VCaP (cell line): ENCODE results near the gene FOXD1.
"Not testable (repeated sequence)": the region's sequence is repeated elsewhere in the genome, so short reads cannot be mapped to it uniquely, and the experiment has no call there.

ENCODE experiments used
- H3K27ac ChIP-seq: fragments of 450-650 bp; 2 replicates; pipeline ENCODE4 v1.5.1; 2017
- TF ChIP-seq, protein P1 (sequence below): fragments of 450-650 bp; conservative IDR thresholded peaks from 2 replicates; pipeline ENCODE4 v1.5.1; 2017; ENCODE audit warnings: mild to moderate bottlenecking, moderate library complexity

Gene FOXD1

DNA sequence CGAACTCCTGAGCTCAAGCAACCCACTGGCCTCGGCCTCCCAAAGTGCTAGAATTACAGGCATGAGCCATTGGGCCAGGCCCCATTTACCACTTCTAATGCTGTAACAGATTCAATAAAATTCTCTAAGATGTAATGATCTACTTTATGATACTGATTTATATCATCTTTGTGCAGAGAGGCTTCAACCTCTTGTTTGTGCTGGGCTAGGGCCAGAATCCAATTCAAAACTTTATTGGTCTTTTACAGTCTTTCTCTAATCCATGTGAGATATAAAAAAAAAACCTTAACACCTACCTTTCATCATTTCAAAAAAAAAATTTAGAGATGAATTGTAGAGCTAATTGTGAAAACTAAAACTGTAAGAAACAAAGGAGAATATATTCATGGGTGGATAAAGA lies 41.5 kb upstream of the FOXD1 start:
- TF ChIP-seq, protein P1, sequence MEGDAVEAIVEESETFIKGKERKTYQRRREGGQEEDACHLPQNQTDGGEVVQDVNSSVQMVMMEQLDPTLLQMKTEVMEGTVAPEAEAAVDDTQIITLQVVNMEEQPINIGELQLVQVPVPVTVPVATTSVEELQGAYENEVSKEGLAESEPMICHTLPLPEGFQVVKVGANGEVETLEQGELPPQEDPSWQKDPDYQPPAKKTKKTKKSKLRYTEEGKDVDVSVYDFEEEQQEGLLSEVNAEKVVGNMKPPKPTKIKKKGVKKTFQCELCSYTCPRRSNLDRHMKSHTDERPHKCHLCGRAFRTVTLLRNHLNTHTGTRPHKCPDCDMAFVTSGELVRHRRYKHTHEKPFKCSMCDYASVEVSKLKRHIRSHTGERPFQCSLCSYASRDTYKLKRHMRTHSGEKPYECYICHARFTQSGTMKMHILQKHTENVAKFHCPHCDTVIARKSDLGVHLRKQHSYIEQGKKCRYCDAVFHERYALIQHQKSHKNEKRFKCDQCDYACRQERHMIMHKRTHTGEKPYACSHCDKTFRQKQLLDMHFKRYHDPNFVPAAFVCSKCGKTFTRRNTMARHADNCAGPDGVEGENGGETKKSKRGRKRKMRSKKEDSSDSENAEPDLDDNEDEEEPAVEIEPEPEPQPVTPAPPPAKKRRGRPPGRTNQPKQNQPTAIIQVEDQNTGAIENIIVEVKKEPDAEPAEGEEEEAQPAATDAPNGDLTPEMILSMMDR: no peak

DNA sequence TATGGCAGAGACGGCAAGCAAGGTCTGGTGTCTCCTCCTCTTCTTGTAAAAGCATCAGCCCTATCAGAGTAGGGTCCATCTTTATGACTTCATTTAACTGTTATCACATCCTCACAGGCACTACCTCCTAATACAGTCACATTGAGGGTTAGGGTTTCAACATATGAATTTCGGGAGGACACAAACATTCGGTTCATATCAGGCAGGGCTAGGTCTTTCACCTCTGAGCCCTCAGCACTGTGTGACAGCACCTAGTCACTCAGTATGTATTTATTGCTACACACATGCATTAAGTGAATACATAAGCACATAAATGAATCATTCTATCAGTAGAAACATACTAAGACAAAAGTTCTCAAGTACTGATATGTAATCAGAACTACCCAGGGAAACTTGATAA lies 40.2 kb upstream of the FOXD1 start:
- TF ChIP-seq, protein P1: no peak
- H3K27ac ChIP-seq: no peak overlapping the region

More for the DNA sequence above, 41.5 kb upstream of the FOXD1 start:
- H3K27ac ChIP-seq: no peak overlapping the region

DNA sequence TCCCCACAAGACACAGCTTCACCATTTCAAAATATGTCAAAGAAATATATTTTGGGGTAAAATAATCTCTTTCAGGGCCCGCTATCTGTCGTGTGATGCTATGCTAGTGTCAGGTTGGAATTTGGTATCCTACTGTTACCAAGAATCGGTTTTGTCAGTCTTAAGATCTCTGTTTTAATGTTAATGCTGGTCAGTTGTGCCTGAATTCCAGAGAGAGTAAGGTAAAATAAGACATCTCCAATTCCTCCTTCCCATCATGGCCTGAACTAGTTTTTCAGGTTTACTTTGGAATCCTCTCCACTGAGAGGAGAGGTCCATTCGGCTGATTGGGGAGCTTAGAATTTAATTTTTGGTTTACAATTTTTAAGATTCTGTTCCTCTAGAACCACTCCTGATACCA lies 39.2 kb upstream of the FOXD1 start:
- no peak overlapping the region for H3K27ac ChIP-seq
- TF ChIP-seq, protein P1: no peak

DNA sequence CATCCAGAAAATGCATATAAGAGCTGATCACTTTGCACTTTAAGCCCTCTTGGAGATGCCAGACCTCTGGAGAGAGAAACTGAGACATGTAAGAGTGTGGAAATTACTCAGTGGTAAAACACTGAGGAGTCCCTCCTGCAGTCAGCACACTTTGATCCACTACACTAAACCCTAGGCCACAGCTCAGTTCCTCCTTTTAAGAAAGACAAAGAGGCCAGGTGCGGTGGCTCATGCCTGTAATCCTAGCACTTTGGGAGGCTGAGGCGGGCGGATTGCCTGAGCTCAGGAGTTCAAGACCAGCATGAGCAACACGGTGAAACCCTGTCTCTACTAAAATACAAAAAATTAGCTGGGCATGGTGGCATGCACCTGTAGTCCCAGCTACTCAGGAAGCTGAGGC lies 38.7 kb upstream of the FOXD1 start:
- H3K27ac ChIP-seq: not testable (repeated sequence)

DNA sequence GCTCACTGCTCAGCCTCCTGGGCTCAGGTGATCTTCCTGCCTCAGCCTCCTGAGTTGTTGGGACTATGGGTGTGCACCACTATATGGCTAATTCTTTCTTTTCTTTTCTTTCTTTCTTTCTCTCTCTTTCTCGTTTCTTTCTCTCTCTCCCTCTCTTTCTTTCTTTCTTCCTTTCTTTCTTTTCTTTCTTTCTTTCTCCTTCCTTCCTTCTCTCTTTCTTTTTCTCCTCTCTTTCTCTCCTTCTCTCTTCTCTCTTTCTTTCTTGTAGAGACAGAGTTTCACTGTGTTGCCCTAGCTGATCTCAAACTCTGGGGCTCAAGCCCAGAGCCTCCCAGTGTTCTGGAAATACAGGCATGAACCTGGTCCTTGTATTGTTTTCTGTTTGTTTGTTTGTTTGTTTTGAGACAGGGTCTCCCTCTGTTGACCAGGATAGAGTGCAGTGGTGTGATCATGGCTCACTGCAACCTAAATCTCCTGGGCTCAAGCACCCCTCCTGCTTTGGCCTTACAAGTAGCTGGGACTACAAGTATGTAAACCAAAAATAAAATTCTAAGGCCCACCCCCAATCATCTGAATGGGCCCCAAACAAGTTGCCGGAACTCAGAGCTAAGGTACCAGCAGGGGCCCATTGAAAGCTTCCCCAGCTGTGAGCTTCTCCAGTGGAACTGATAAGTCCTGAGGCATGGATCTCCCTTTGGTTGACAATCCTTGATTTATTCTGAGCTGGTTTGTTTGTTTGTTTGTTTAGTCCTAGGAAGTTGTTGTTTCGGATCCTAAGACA lies 37.7 kb upstream of the FOXD1 start:
- no peak overlapping the region for H3K27ac ChIP-seq
- TF ChIP-seq, protein P1: no peak

DNA sequence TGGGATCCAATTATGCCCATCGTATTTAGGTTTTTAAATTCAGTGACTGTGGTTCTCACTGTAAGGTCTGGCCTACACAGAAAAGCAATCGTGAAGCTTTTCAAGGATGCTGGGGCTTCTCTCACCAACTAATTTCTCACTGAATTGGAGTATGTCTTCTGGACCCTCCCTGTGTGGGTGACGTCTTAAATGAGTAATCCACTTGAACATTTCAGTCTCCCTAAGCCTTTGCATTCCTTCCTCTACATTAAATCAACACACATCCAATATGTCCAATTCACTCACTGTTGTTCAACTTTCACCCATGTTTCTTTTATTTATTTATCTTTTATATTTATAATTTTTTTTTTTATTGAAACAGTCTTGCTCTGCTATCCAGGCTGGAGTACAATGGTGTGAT lies 37.1 kb upstream of the FOXD1 start:
- no peak overlapping the region for H3K27ac ChIP-seq
- TF ChIP-seq, protein P1: no peak

DNA sequence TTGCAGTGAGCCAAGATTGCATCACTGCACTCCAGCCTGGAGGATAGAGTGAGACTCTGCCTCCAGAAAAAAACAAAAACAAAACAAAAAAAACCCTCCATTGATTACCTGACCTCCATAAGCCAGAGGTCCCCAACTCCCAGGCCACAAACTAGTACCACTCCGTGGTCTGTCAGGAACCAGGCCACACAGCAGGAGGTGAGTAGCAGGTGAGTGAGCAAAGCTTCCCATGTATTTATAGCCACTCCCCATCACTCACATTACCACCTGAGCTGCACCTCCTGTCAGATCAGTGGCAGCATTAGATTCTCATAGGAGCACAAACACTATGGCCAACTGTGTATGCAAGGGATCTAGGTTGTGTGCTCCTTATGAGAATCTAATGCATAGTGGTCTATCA lies 35.9 kb upstream of the FOXD1 start:
- TF ChIP-seq, protein P1: no peak
- H3K27ac ChIP-seq: no peak overlapping the region

DNA sequence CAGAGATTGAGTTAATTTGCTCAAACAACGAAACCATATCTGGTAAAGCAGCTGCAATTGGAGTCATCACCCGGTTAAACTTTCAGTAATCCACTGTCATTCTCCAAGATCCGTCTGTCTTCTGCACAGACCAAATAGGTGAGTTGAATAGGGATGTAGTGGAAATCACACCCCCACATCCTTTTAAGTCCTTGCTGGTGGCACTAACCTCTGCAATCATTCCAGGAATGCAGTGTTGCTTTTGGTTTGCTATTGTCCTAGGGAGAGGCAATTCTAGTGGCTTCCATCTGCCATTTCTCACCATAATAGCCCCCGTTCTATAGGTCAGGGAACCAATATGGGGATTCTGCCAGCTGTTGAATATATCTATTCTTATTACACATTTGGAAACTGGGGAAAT lies 35.1 kb upstream of the FOXD1 start:
- TF ChIP-seq, protein P1: no peak
- no peak overlapping the region for H3K27ac ChIP-seq
